AG04449 (cell line): Measurements from ENCODE around the gene GLMP.

ENCODE experiments used
- CTCF ChIA-PET: fragments of 350-600 bp; formaldehyde crosslinking; extraction: SDS; loops from one replicate; lab custom pipeline; 2021; ENCODE audit warnings: antibody characterized with exemption; lab: Yijun Ruan, JAX
- POLR2A ChIA-PET: fragments of 400-600, 350-600 bp; formaldehyde crosslinking; extraction: SDS; loops from one replicate; lab custom pipeline; 2020; ENCODE audit warnings: antibody characterized with exemption, inconsistent platforms; lab: Yijun Ruan, JAX
- DNase-seq: peaks from one replicate; pipeline ENCODE4 v3.0.0-alpha.2; 2010; ENCODE audit warnings: low read depth, low spot score
- H3K4me3 ChIP-seq: 2 replicates; pipeline ENCODE4 v1.5.1; 2011; ENCODE audit warnings: low read depth, mild to moderate bottlenecking, control low read depth, low read length
- CTCF ChIP-seq: IDR thresholded peaks from one replicate; pipeline ENCODE4 v1.5.1; 2011; ENCODE audit warnings: mild to moderate bottlenecking, moderate library complexity, low read length, control low read depth, inconsistent platforms; ENCODE audit not compliant: insufficient read depth; ENCODE audit errors: missing control alignments

GLMP gene

GRCh38 chr1:156253634-156254033, 41.8 kb downstream of the GLMP start:
- no peak overlapping the region for H3K4me3 ChIP-seq
- ChIA-PET CTCF (interaction anchor here (0.8 to 3.5 kb wide), 2 partner anchors 19 to 66 kb away, joined by 3 to 13 read pairs; no protein-coding TSS in a partner anchor), POLR2A (interaction anchor here (0.5 kb wide), 1 partner anchor 20 kb away, joined by 4 read pairs; no protein-coding TSS in a partner anchor)
- no peak for DNase-seq
- TF ChIP-seq CTCF: no peak

DNA sequence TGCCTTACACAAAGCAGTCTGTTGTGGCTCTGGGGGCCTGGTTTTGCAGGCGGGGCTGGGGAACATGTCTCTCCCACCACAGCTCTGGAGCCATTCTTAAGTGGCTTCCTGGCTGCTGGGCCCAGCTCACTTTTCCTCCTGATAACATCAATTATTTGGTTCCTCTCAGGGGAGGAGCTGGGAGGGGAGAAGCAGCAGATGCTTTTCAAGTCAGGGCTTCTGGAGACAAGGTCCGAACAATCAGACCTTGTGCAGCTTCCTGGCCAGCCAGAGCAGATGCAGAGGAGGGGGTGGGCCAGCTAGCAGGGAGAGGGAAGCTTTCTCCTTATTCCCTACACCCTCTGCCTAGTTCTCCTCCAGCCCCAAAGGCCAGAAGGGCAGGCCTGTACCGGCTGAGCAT, 44.0 kb downstream of the GLMP start:
- DNase-seq: no peak
- TF ChIP-seq CTCF: no peak
- H3K4me3 ChIP-seq: no peak overlapping the region
- ChIA-PET POLR2A (interaction anchor here (1.1 kb wide), 1 partner anchor 9 kb away, joined by 3 read pairs; no protein-coding TSS in a partner anchor), CTCF (interaction anchor here (1.0 to 3.5 kb wide), 6 partner anchors 12 to 108 kb away, joined by 3 to 13 read pairs (median 4); no protein-coding TSS in a partner anchor)

DNA sequence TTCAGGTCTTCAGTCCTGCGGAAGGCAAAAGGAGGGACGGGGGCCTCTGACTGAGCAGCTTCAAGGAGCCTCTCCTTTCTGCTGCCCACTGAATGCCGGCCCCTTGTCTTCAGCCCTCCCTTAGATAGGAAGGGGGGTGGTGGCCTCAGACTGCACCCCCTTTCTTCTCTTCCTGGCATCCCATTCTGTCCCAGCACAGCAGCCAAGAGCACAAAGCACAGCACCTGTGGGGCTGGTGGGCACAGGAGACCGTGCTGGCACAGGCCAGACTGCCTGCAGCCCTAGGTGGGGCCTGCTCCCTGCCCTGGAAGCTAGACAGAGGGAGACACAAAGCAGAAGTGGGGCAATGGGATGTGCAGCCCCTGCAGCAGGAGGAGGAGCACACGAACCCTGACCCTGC, 45.9 kb downstream of the GLMP start:
- no peak for TF ChIP-seq CTCF
- no peak for DNase-seq
- ChIA-PET CTCF (interaction anchor here (1.1 kb wide), 1 partner anchor 8 kb away, joined by 3 read pairs; no protein-coding TSS in a partner anchor), POLR2A (no interaction called here)
- H3K4me3 ChIP-seq: no peak overlapping the region

- no peak for DNase-seq
- TF ChIP-seq CTCF: no peak
- POLR2A ChIA-PET: no interaction called here
- CTCF ChIA-PET: no interaction called here
- H3K4me3 ChIP-seq: no peak overlapping the region
Measured at GRCh38 chr1:156248323-156248683, 47.2 kb downstream of the GLMP start.

DNA sequence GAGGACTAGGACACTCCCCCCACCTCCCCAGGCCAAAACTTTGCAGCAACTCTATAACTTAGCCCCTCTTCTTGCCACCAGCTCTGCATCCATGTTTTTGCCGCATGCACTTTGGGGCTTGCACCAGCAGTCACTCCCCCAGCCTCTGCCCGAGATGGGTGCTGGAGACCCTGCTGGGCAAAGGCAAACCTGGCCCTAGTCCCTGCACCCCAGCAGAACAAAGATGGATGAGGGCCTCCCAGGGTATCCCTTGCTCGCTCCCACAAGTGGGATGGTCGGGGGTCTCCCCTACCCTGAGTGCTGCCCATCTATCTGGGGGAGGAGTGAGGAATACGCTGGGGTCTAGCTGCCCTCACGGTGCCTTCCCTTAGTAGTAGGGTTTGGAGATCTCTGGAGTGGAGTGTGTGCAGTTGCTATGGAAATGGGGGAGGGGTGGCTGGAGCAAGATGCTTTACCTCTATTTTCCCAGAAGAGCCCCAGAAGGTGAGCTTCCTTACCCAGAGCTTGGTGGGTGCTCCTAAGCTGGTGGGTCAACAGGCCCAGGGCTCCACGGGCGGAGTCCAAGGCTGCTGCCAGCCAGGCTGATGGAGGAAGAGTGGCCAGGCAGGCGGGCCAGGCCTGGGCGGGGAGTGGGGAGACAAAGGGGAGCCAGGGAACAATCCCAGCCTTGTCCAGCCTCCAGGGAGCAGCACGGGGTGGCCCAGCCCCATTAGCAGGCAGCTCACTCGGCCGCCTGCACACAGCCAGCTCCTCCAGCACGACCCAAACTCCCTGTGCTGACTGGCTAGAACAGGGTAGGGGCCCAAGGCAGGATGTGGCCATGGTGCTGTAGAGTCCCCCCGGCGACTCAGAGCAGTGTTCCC, 47.8 kb downstream of the GLMP start, which contains the start of gene PAQR6:
TSS of gene PAQR6 (minus strand) at position 597 of the 863 bp plus-strand sequence. CDS start 1,325 bp downstream, outside the sequence.
- no peak for TF ChIP-seq CTCF
- ChIA-PET POLR2A (no interaction called here), CTCF (interaction anchor here (1.5 kb wide), 1 partner anchor 10 kb away, joined by 4 read pairs; no protein-coding TSS in a partner anchor)
- no peak within 1 kb of the TSS for H3K4me3 ChIP-seq
- no peak for DNase-seq
